ENCODE measurements around the gene ZSWIM5.

ZSWIM5 gene

GRCh38 chr1:45015683-45016082, 190.7 kb downstream of the ZSWIM5 start:
- no peak for DNase-seq (ENCODE audit: low read depth)
- TF ChIP-seq CTCF (conservative IDR thresholded peaks at IDR 0.05; ENCODE audit: control insufficient read depth, insufficient read depth, low read depth, low read length): no peak
- no peak overlapping the region for H3K4me3 ChIP-seq (ENCODE audit: control insufficient read depth, low read depth, low read length)

DNA sequence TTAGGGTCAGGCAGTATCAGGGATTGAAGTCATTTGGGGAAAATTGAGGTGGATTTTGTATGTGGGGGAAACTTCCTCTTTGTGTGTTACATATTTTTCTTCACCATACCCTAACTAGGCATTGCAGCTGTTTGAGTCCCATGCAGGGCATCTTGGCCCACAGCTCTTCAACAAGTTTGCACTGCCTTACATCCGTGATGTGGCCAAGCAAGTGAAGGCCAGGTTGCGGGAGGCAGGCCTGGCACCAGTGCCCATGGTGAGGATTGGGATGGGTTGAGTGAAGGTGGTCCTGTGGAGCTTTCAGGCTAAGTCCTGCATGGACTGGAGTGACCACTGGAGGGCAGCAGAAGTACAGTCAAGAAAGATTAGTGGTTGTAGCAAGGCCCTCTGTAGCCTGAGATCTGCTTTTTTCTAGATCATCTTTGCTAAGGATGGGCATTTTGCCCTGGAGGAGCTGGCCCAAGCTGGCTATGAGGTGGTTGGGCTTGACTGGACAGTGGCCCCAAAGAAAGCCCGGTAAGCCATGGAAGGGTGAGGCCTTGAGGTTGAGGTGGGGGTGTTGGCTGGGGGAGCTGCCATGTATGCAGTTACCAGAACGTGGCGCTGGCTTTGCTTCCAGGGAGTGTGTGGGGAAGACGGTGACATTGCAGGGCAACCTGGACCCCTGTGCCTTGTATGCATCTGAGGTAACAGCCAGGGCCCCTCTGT, 191.9 kb downstream of the ZSWIM5 start:
- H3K4me3 ChIP-seq (ENCODE audit: control insufficient read depth, low read depth, low read length): no peak overlapping the region
- DNase-seq (ENCODE audit: low read depth): peak; percentile 89
- TF ChIP-seq CTCF (conservative IDR thresholded peaks at IDR 0.05; ENCODE audit: control insufficient read depth, insufficient read depth, low read depth, low read length): peak; percentile 88

- peak overlapping the region; percentile 61 for H3K4me3 ChIP-seq (ENCODE audit: control insufficient read depth, low read depth, low read length)
- no peak for TF ChIP-seq CTCF (conservative IDR thresholded peaks at IDR 0.05; ENCODE audit: control insufficient read depth, insufficient read depth, low read depth, low read length)
- no peak for DNase-seq (ENCODE audit: low read depth)
These were observed 192.7 kb downstream of the ZSWIM5 start for GRCh38 chr1:45013551-45014209.

GRCh38 chr1:45012639-45013278, 193.6 kb downstream of the ZSWIM5 start:
- TF ChIP-seq CTCF (conservative IDR thresholded peaks at IDR 0.05; ENCODE audit: control insufficient read depth, insufficient read depth, low read depth, low read length): no peak
- peak; percentile 61 for DNase-seq (ENCODE audit: low read depth)
- H3K4me3 ChIP-seq (ENCODE audit: control insufficient read depth, low read depth, low read length): peak overlapping the region; percentile 61

- TF ChIP-seq CTCF (conservative IDR thresholded peaks at IDR 0.05; ENCODE audit: control insufficient read depth, insufficient read depth, low read depth, low read length): no peak
- peak within 1 kb of the TSS; percentile 61 for H3K4me3 ChIP-seq (ENCODE audit: control insufficient read depth, low read depth, low read length)
- DNase-seq (ENCODE audit: low read depth): peak; percentile 96
These were observed 194.4 kb downstream of the ZSWIM5 start, which contains the start of gene UROD for GRCh38 chr1:45011837-45012638. UROD (plus strand) TSS chr1:45012254; CDS start chr1:45012266, 12 bp downstream.

All from fibroblast of mammary gland (primary cell).